Stimulated activated CD4-positive, alpha-beta T cell treated with anti-CD3 and anti-CD28 coated beads, Interleukin-12 subunit alpha, Interleukin-12 subunit beta, amount 100 ng/mL, for 4 hours (primary cell): ENCODE measurements around the gene SCG3.

Experiments used
- DNase-seq: peaks from one replicate; pipeline ENCODE4 v3.0.0-alpha.2; 2020

SCG3 gene

DNA sequence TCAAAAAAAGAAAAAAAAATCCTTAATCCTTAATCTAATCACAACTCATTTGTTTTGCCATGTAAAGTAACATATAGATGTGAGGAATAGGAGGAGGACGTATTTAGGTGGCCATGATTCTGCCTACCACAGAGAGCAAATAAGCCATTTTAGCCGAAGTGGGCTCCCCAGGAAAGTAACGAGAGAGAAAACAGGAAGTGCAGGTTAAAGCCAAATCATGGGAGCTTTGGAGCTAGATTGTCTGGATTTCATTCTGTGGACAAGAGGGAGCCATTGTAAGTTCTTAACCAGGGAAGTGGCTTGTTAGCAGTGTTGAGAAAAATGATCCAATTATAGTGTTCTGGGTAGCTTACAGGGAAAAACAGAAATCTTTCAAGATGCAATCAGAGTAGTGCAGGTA is 79.5 kb downstream of the SCG3 start:
- no peak for DNase-seq

DNA sequence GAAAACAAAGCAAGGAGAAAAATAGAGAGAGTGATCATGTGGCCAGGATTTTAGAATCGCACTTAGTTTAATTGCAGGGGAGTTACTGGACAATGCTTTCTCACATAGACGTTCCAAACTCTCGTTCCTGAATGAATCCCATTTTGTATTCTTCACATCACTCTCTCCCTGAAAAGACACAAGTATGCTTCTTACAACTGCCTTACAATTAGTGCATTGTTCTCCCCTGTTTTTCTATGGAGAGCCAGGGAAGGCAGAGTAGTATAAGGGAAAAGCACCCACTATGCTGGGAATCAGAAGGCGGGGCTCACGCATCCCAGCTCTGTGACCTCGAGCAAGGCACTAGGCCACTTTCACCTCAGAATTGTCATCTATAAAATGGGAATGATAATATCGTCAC is 84.4 kb downstream of the SCG3 start:
- DNase-seq, result no peak

DNA sequence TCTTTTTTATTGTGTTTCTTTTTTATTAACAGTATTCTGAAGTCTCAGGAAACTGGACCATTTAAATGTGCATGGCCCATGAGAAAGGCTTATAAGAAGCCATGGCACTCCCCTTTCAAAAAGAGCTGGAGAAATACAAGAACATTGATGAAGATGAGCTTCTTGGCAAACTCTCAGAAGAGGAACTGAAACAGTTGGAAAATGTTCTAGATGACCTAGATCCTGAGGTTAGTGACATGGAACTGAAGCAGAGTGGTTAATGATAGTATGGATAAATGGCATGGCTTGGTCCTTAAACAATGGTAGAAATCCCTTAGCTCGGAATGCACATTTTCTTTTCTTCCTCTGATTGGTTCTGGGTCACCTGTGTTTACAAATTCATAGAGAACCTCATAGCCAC is 85.0 kb downstream of the SCG3 start:
- DNase-seq, result no peak

DNA sequence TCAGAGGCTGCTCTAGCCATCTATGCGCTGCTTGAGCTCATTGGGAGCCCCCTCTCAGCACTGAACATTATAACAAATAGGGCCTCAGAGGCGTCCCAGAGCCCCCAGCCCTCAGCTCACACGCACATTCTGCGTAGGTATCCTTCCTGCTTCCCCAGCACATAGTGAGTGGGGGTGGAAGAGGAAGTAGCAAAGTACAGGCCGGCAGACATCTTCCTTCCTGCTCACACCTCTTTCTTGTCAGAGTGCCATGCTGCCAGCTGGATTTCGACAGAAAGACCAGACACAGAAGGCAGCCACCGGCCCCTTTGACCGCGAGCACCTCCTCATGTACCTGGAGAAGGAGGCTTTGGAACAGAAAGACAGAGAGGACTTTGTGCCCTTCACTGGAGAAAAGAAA is 86.7 kb downstream of the SCG3 start:
- DNase-seq, result no peak
